HG03196 (cell line): ENCODE measurements around the gene CETP.

Experiments used
- ATAC-seq: cut with Tn5 transposase; IDR thresholded peaks from one replicate; pipeline ENCODE4 v1.9.1; 2021; ENCODE audit not compliant: unreplicated experiment

CETP gene

GRCh38 chr16:57016831-57017230 is 55.1 kb downstream of the CETP start:
- no peak for ATAC-seq

GRCh38 chr16:57017251-57017650 is 55.5 kb downstream of the CETP start:
- no peak for ATAC-seq

GRCh38 chr16:57019746-57020145 is 58.0 kb downstream of the CETP start:
- ATAC-seq: no peak

- no peak for ATAC-seq
Observed at GRCh38 chr16:57020651-57021050, 58.9 kb downstream of the CETP start.

GRCh38 chr16:57021757-57022156 is 60.0 kb downstream of the CETP start:
- no peak for ATAC-seq

- no peak for ATAC-seq
Observed at GRCh38 chr16:57022445-57022844, 60.7 kb downstream of the CETP start.

- ATAC-seq: no peak
Observed at GRCh38 chr16:57023541-57024249, 61.9 kb downstream of the CETP start.

- no peak for ATAC-seq
Observed at GRCh38 chr16:57024894-57025680, 63.3 kb downstream of the CETP start.

- no peak for ATAC-seq
Observed at GRCh38 chr16:57025941-57026777, 64.4 kb downstream of the CETP start.

- no peak for ATAC-seq
Observed at GRCh38 chr16:57026778-57027062, 65.0 kb downstream of the CETP start.

GRCh38 chr16:57027067-57027466 is 65.3 kb downstream of the CETP start:
- ATAC-seq: no peak

GRCh38 chr16:57028086-57028485 is 66.3 kb downstream of the CETP start:
- ATAC-seq: no peak

GRCh38 chr16:57029161-57030160 is 67.7 kb downstream of the CETP start:
- ATAC-seq: no peak

- no peak for ATAC-seq
Observed at GRCh38 chr16:57030346-57030902, 68.7 kb downstream of the CETP start.

GRCh38 chr16:57031156-57031555 is 69.4 kb downstream of the CETP start:
- no peak for ATAC-seq

- ATAC-seq: no peak
Observed at GRCh38 chr16:57032346-57032745, 70.6 kb downstream of the CETP start.

- ATAC-seq: no peak
Observed at GRCh38 chr16:57032931-57033330, 71.2 kb downstream of the CETP start.
